Neural cell (in vitro differentiated cells): ENCODE results near the gene MRPL36. TPM values are rescaled to one million over a fixed set of nuclear protein-coding genes. Genes with fewer than 3 reads are reported as not detected.

Source experiments
- H2AFZ ChIP-seq: fragments of 200-600, 300-800 bp; sonication (generic), shearing (Covaris generic); 2 replicates; pipeline ENCODE4 v1.6.0; 2014; ENCODE audit warnings: low read depth, mild to moderate bottlenecking, antibody characterized with exemption, low read length, moderate library complexity
- H3F3A ChIP-seq: fragments of 200-600 bp; shearing (Covaris generic); 2 replicates; pipeline ENCODE4 v1.6.1; 2016; ENCODE audit warnings: mild to moderate bottlenecking, moderate library complexity, mixed read lengths, antibody characterized with exemption, low read length; ENCODE audit not compliant: insufficient read depth, poor library complexity, severe bottlenecking
- H3K27ac ChIP-seq: fragments of 200-600, 300-800 bp; sonication (generic), shearing (Covaris generic); 2 replicates; pipeline ENCODE4 v1.5.1; 2014; ENCODE audit warnings: mild to moderate bottlenecking, low read length, moderate library complexity
- H3K27me3 ChIP-seq: fragments of 300-800, 200-600 bp; sonication (generic), shearing (Covaris generic); 2 replicates; pipeline ENCODE4 v1.6.0; 2014; ENCODE audit warnings: mild to moderate bottlenecking, low read depth, low read length, moderate library complexity; ENCODE audit not compliant: insufficient read depth
- H3K36me3 ChIP-seq: fragments of 300-800, 200-600 bp; sonication (generic), shearing (Covaris generic); 2 replicates; pipeline ENCODE4 v1.5.1; 2014; ENCODE audit warnings: mild to moderate bottlenecking, antibody characterized with exemption, low read length, moderate library complexity; ENCODE audit not compliant: insufficient read depth
- H3K4me2 ChIP-seq: fragments of 300-800, 200-600 bp; sonication (generic), shearing (Covaris generic); 2 replicates; pipeline ENCODE4 v1.6.0; 2014; ENCODE audit warnings: mild to moderate bottlenecking, low read length
- H3K4me3 ChIP-seq: fragments of 300-800, 200-600 bp; sonication (generic), shearing (Covaris generic); 2 replicates; pipeline ENCODE4 v1.5.1; 2014; ENCODE audit warnings: mild to moderate bottlenecking, low read length, moderate library complexity
- H3K79me2 ChIP-seq: fragments of 200-600 bp; shearing (Covaris generic); replicated peaks from 2 replicates; pipeline ENCODE4 v1.6.0; 2014; ENCODE audit warnings: mild to moderate bottlenecking, low read length, moderate library complexity; ENCODE audit not compliant: insufficient read depth
- H3K9ac ChIP-seq: fragments of 300-800, 200-600 bp; sonication (generic), shearing (Covaris generic); 2 replicates; pipeline ENCODE4 v1.6.1; 2016; ENCODE audit warnings: mild to moderate bottlenecking, low read length, mixed read lengths
- H3K9me2 ChIP-seq: fragments of 200-600 bp; shearing (Covaris generic); 2 replicates; pipeline ENCODE4 v1.6.1; 2016; ENCODE audit warnings: mild to moderate bottlenecking, low read length, mixed read lengths; ENCODE audit not compliant: insufficient read depth
- H3K9me3 ChIP-seq: fragments of 200-600, 300-800 bp; sonication (generic), shearing (Covaris generic); 2 replicates; pipeline ENCODE4 v1.6.1; 2016; ENCODE audit warnings: mild to moderate bottlenecking, mixed run types, low read length, moderate library complexity, mixed read lengths
- H4K20me1 ChIP-seq: fragments of 200-600 bp; shearing (Covaris generic); 2 replicates; pipeline ENCODE4 v1.6.1; 2016; ENCODE audit warnings: mild to moderate bottlenecking, mixed run types; ENCODE audit not compliant: insufficient read depth
- EP300 ChIP-seq: fragments of 450-650 bp; conservative IDR thresholded peaks from 2 replicates; pipeline ENCODE4 v1.6.1; 2014; ENCODE audit warnings: antibody characterized with exemption, mild to moderate bottlenecking, moderate library complexity; ENCODE audit not compliant: poor library complexity, severe bottlenecking
- EZH2 ChIP-seq: fragments of 200-600, 300-800 bp; shearing (Covaris generic), sonication (generic); IDR thresholded peaks from 2 replicates; pipeline ENCODE4 v1.6.1; 2014; ENCODE audit warnings: antibody characterized with exemption, low read length, borderline replicate concordance, mild to moderate bottlenecking; ENCODE audit not compliant: insufficient read depth, poor library complexity, severe bottlenecking
- MXI1 ChIP-seq: fragments of 450-650 bp; conservative IDR thresholded peaks from 2 replicates; pipeline ENCODE4 v1.6.1; 2014; ENCODE audit warnings: antibody characterized with exemption, mild to moderate bottlenecking; ENCODE audit not compliant: poor library complexity, severe bottlenecking
- POLR2AphosphoS5 ChIP-seq: IDR thresholded peaks from 2 replicates; pipeline ENCODE4 v1.6.1; 2012
- RAD21 ChIP-seq: fragments of 450-650 bp; conservative IDR thresholded peaks from 2 replicates; pipeline ENCODE4 v1.6.1; 2014; ENCODE audit warnings: antibody characterized with exemption, mild to moderate bottlenecking, moderate library complexity
- SMC3 ChIP-seq: fragments of 450-650 bp; conservative IDR thresholded peaks from 2 replicates; pipeline ENCODE4 v1.6.1; 2014; ENCODE audit warnings: antibody characterized with exemption, mild to moderate bottlenecking, moderate library complexity; ENCODE audit not compliant: poor library complexity
- TAF1 ChIP-seq: IDR thresholded peaks from 2 replicates; pipeline ENCODE4 v1.6.1; 2012; ENCODE audit warnings: low read depth
- polyA plus RNA-seq: library from polyadenylated mRNA; depleted of rRNA; stranded (reverse); fragments of >200 nt; gene quantifications from 2 replicates; pipeline ENCODE4 v1.2.3, GENCODE V29; 2014
- TF ChIP-seq, protein P1 (sequence below): fragments of 450-650 bp; IDR thresholded peaks from 2 replicates; pipeline ENCODE4 v1.5.1; 2014; ENCODE audit warnings: antibody characterized with exemption, mild to moderate bottlenecking, moderate library complexity; ENCODE audit not compliant: poor library complexity, severe bottlenecking
- TF ChIP-seq, protein P2 (sequence below): IDR thresholded peaks from 2 replicates; pipeline ENCODE4 v1.6.1; 2012; ENCODE audit warnings: borderline replicate concordance

The MRPL36 gene
- polyA plus RNA-seq, 1 donor from 2014 or later: 51.9 TPM

DNA sequence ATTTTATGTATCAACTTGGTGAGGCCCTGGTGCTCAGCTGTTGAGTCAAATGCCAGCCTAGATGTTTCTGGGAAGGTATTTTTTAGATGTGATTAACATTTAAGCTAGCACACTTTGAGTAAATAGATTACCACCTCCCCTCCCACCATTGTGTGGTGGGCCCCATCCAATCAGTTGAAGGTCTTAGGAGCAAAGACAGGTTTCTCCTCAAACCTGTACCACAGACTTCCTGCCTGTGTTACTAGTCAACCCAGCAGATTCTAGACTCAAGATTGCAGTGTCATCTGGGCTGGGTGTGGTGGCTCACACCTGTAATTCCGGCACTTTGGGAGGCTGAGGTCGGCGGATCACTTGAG is 33.8 kb downstream of the MRPL36 start:
- no peaks in the 10 kb centered on the region for H3K9me2 ChIP-seq
- H3K27me3 ChIP-seq: no peaks in the 10 kb centered on the region
- H3K9me3 ChIP-seq: no peaks in the 10 kb centered on the region
- H3K27ac ChIP-seq: no peak overlapping the region
- TF ChIP-seq MXI1 (no peak), EZH2 (no peak), SMC3 (no peak), EP300 (no peak), TAF1 (no peak), POLR2AphosphoS5 (no peak), RAD21 (no peak)
- TF ChIP-seq, protein P1, sequence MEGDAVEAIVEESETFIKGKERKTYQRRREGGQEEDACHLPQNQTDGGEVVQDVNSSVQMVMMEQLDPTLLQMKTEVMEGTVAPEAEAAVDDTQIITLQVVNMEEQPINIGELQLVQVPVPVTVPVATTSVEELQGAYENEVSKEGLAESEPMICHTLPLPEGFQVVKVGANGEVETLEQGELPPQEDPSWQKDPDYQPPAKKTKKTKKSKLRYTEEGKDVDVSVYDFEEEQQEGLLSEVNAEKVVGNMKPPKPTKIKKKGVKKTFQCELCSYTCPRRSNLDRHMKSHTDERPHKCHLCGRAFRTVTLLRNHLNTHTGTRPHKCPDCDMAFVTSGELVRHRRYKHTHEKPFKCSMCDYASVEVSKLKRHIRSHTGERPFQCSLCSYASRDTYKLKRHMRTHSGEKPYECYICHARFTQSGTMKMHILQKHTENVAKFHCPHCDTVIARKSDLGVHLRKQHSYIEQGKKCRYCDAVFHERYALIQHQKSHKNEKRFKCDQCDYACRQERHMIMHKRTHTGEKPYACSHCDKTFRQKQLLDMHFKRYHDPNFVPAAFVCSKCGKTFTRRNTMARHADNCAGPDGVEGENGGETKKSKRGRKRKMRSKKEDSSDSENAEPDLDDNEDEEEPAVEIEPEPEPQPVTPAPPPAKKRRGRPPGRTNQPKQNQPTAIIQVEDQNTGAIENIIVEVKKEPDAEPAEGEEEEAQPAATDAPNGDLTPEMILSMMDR: no peak
- TF ChIP-seq, protein P2, sequence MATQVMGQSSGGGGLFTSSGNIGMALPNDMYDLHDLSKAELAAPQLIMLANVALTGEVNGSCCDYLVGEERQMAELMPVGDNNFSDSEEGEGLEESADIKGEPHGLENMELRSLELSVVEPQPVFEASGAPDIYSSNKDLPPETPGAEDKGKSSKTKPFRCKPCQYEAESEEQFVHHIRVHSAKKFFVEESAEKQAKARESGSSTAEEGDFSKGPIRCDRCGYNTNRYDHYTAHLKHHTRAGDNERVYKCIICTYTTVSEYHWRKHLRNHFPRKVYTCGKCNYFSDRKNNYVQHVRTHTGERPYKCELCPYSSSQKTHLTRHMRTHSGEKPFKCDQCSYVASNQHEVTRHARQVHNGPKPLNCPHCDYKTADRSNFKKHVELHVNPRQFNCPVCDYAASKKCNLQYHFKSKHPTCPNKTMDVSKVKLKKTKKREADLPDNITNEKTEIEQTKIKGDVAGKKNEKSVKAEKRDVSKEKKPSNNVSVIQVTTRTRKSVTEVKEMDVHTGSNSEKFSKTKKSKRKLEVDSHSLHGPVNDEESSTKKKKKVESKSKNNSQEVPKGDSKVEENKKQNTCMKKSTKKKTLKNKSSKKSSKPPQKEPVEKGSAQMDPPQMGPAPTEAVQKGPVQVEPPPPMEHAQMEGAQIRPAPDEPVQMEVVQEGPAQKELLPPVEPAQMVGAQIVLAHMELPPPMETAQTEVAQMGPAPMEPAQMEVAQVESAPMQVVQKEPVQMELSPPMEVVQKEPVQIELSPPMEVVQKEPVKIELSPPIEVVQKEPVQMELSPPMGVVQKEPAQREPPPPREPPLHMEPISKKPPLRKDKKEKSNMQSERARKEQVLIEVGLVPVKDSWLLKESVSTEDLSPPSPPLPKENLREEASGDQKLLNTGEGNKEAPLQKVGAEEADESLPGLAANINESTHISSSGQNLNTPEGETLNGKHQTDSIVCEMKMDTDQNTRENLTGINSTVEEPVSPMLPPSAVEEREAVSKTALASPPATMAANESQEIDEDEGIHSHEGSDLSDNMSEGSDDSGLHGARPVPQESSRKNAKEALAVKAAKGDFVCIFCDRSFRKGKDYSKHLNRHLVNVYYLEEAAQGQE: no peak
- no peak overlapping the region for H2AFZ ChIP-seq
- no peak overlapping the region for H3K9ac ChIP-seq
- no peaks in the 10 kb centered on the region for H3K36me3 ChIP-seq
- no peaks in the 10 kb centered on the region for H3F3A ChIP-seq
- no peak overlapping the region for H3K4me3 ChIP-seq
- H3K79me2 ChIP-seq: no peaks in the 10 kb centered on the region
- no peaks in the 10 kb centered on the region for H4K20me1 ChIP-seq
- H3K4me2 ChIP-seq: no peak overlapping the region

DNA sequence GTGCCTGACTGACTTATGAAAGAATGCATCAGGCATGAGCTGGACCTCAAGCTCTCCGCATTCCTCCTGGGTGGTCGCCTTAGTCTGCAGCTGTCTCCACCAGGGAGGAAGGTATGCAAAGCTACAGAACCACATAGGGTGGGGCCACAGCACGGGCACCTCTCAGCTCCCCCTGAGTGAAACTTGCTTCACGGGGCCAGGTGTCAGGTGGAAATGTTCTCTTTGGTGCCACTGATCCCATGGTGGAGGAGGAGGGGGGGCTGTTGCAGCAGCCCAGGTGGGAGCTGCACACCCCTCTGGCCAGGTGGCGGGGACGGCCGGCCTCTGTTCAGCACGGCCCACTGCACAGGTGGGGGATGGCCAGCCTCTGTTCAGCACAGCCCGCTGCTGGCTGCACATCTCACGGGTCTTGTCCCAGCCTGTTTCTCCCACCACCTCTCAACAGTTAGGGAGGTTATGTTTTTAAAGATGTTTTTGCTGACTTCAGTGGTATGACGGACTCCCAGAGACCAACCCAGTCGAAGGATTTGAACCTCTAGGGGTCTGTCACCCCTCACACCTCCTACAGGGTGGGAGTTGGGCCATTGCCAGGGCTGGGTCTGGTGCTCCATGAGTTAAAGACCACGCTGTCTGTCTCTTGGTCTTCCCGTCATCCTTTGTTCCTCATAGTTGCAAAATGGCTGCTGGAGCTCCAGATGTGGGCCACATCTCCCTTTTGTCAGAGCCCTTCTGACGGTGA is 34.3 kb downstream of the MRPL36 start:
- Histone ChIP-seq H3F3A (no peaks in the 10 kb centered on the region), H4K20me1 (no peaks in the 10 kb centered on the region), H3K9me3 (no peaks in the 10 kb centered on the region)

More for the DNA sequence above, 34.3 kb downstream of the MRPL36 start:
- Histone ChIP-seq H3K4me2 (no peak overlapping the region), H2AFZ (no peak overlapping the region), H3K9ac (no peak overlapping the region), H3K9me2 (no peaks in the 10 kb centered on the region), H3K27me3 (no peaks in the 10 kb centered on the region), H3K4me3 (no peak overlapping the region), H3K27ac (no peak overlapping the region), H3K36me3 (no peaks in the 10 kb centered on the region), H3K79me2 (no peaks in the 10 kb centered on the region)
- TF ChIP-seq EP300: no peak
- no peak for TF ChIP-seq TAF1
- TF ChIP-seq RAD21: no peak
- TF ChIP-seq POLR2AphosphoS5: no peak
- TF ChIP-seq MXI1: no peak
- TF ChIP-seq EZH2: no peak
- TF ChIP-seq, protein P2: no peak
- TF ChIP-seq, protein P1: no peak
- TF ChIP-seq SMC3: no peak
